Loucy (cell line): ENCODE data around the gene MT1E.
A peak's percentile ranks its signal among the peaks of the same experiment; 100 is the strongest.

Experiments
- EZH2phosphoT487 ChIP-seq: fragments of 200-600 bp; IDR thresholded peaks from 2 replicates; pipeline ENCODE4 v1.6.1; 2018; ENCODE audit warnings: antibody characterized with exemption, mild to moderate bottlenecking, moderate library complexity, borderline replicate concordance
- TF ChIP-seq, protein P1 (sequence below): fragments of 200-600 bp; sonication (generic); conservative IDR thresholded peaks from 2 replicates; pipeline ENCODE4 v1.5.1; 2014; ENCODE audit warnings: mild to moderate bottlenecking, antibody characterized with exemption, low read length

DNA sequence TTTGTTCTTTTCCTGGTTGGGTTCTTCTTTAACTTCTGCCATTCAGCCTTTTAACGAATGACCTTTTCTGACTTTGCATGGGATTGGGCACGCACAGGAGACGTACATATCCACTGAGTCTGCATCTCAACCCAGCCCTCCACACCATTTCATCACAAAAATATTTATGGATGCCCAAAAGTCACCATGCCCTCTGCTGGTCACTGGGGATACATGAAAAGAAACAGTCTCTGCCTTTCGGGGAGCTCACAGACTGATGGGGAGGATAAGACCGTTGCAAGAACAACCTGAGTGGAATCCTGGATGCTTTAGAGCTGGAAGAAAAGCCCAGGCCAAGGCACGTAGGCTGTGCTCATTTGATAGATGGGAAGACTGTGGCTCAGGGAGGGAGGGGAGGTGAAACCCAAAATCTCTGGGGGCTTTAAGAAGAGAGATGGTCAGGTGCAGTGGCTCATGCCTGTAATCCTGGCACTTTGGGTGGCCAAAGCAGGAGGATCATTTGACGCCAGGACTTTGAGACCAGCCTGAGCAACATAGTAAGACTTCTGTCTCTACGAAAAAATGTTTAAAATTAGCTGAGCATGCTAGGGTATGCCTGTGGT, 25.1 kb upstream of the MT1E start:
- TF ChIP-seq, protein P1, sequence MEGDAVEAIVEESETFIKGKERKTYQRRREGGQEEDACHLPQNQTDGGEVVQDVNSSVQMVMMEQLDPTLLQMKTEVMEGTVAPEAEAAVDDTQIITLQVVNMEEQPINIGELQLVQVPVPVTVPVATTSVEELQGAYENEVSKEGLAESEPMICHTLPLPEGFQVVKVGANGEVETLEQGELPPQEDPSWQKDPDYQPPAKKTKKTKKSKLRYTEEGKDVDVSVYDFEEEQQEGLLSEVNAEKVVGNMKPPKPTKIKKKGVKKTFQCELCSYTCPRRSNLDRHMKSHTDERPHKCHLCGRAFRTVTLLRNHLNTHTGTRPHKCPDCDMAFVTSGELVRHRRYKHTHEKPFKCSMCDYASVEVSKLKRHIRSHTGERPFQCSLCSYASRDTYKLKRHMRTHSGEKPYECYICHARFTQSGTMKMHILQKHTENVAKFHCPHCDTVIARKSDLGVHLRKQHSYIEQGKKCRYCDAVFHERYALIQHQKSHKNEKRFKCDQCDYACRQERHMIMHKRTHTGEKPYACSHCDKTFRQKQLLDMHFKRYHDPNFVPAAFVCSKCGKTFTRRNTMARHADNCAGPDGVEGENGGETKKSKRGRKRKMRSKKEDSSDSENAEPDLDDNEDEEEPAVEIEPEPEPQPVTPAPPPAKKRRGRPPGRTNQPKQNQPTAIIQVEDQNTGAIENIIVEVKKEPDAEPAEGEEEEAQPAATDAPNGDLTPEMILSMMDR = peak; percentile 85
- TF ChIP-seq EZH2phosphoT487 = no peak
